Measurements from ENCODE around the gene RIMBP2. TPM values are rescaled to one million over a fixed set of nuclear protein-coding genes. Genes with fewer than 3 reads are reported as not detected.

Gene RIMBP2
- total and polyA plus RNA-seq, 4 donors, result 0.39 to 1.0 TPM; not detected in 2

DNA sequence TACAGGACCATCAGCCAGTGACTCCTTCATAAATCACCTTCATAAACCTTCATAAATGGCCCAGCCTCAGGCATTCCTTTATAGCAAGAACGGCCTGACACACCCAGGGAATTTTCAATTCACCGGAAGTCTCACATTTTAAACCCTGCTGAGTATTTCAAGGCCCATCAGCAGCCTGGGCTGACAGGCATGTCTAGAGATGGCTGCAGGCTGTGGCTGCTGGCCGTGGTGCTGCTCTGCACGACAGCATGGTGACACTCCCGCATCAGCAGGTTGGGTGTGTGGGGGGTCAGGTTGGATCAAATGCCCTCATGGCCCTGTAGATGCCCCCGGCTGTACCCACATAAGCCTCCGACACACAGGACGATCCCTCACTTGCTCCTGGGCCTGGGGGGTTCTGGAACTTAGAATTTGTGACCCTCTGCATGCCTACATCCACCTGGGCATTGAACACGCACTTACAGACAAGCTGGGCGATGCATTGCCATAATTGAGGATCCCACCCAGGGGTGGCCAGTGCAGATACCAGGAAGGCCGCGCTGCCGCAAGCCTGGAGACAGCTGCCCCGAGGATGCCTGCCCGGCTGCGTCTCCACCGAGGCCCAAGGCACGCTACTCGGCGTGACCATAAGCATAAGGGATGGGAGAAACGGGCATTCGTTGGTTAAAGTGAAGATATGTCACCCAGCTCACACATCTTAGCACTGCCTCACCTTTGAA, 254.1 kb downstream of the RIMBP2 start:
- ATAC-seq (ENCODE audit: low FRiP score), result no peak
- WGBS, 2 donors, result 81 to 85% methylated on average over 22 of the region's 22 CpGs
- H3K4me3 ChIP-seq (ENCODE audit: low read length in 2 of 2), result no peak overlapping the region
- H3K36me3 ChIP-seq (ENCODE audit: control insufficient read depth in 1 of 2, insufficient read depth in 2 of 2, low read length in 1 of 2), result no peaks in the 10 kb centered on the region
- DNase-seq, result no peak
- no peak overlapping the region for H3K27ac ChIP-seq (ENCODE audit: low read depth in 1 of 2, low read length in 2 of 2)
- no peaks in the 10 kb centered on the region for H3K4me1 ChIP-seq (ENCODE audit: control insufficient read depth in 1 of 2, insufficient read depth in 2 of 2, low read length in 2 of 2)
- intact Hi-C loops (cut with DNase I), result no loop called here
- no peaks in the 10 kb centered on the region for H3K27me3 ChIP-seq (ENCODE audit: control insufficient read depth in 1 of 2, insufficient read depth in 2 of 2, low read length in 1 of 2)
- H3K9me3 ChIP-seq (ENCODE audit: control insufficient read depth, low read length), result no peaks in the 10 kb centered on the region

DNA sequence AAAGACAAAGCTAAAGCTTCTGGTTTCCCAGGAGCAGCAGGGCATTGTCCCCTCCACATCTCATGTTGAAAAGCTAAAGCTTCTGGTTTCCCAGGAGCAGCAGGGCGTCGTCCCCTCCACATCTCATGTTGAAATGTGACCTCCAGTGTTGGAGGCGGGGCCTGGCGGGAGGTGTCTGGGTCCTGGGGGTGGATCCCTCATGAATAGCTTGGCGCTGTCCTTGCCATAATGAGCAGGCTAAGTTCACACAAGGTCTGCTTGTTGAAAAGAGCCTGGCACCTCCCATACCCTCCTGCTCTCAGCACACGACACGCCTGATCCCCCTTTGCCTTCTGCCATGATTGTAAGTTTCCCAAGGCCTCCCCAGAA, 254.7 kb downstream of the RIMBP2 start:
- intact Hi-C loops (cut with DNase I), result no loop called here
- no peak overlapping the region for H3K27ac ChIP-seq (ENCODE audit: low read depth in 1 of 2, low read length in 2 of 2)
- H3K4me3 ChIP-seq (ENCODE audit: low read length in 2 of 2), result no peak overlapping the region
- no peaks in the 10 kb centered on the region for H3K4me1 ChIP-seq (ENCODE audit: control insufficient read depth in 1 of 2, insufficient read depth in 2 of 2, low read length in 2 of 2)
- ATAC-seq (ENCODE audit: low FRiP score), result no peak
- 64 to 66% methylated on average over 7 of the region's 7 CpGs for WGBS, 2 donors
- DNase-seq, result no peak
- H3K9me3 ChIP-seq (ENCODE audit: control insufficient read depth, low read length), result no peaks in the 10 kb centered on the region
- no peaks in the 10 kb centered on the region for H3K27me3 ChIP-seq (ENCODE audit: control insufficient read depth in 1 of 2, insufficient read depth in 2 of 2, low read length in 1 of 2)
- H3K36me3 ChIP-seq (ENCODE audit: control insufficient read depth in 1 of 2, insufficient read depth in 2 of 2, low read length in 1 of 2), result no peaks in the 10 kb centered on the region

DNA sequence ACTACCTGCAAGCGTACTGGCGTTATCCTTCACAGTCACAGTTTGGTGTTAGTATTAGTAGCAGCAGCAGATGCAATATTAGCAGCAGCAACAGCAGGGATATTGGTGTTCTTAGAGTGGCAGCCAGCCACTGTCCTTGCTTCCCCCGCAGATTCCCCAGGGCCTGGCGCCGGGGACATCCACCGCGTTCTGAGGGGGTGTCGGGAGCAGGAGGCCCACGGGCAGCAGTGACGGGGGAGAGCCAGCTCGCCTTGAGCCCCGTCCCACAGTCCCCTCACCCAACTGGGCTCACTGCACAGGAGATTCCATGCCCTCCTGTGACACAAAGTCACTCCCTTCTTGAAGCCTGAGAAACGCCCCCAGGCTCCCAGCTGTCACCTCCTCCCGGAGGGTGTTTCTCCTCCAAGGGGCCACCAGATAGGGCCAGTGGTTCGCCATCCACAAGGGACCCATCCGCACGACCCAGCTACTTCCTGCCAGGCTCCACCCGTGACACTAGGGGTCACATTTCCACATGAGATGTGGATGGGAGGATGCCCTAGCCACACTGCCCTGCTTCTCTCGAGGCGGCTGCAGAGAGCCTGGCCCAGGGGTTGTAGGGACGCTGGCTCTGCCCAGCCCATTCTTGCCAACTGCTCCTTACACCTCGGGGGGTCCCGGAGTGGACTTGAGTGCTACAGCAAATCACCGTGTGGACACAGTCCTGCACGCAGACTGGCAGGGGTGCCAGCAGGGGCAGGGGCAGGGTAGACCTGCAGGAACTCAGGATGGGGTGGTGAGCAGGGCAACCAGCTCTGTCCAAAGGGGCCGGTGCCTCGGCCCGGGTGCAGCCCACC, 255.3 kb downstream of the RIMBP2 start:
- Histone ChIP-seq H3K27ac (ENCODE audit: low read depth in 1 of 2, low read length in 2 of 2) (no peak overlapping the region), H3K4me1 (ENCODE audit: control insufficient read depth in 1 of 2, insufficient read depth in 2 of 2, low read length in 2 of 2) (no peaks in the 10 kb centered on the region), H3K36me3 (ENCODE audit: control insufficient read depth in 1 of 2, insufficient read depth in 2 of 2, low read length in 1 of 2) (no peaks in the 10 kb centered on the region), H3K27me3 (ENCODE audit: control insufficient read depth in 1 of 2, insufficient read depth in 2 of 2, low read length in 1 of 2) (no peaks in the 10 kb centered on the region), H3K9me3 (ENCODE audit: control insufficient read depth, low read length) (no peaks in the 10 kb centered on the region), H3K4me3 (ENCODE audit: low read length in 2 of 2) (no peak overlapping the region)
- intact Hi-C loops (cut with DNase I), result no loop called here
- 76 to 79% methylated on average over 27 to 28 of the region's 28 CpGs for WGBS, 2 donors
- no peak for DNase-seq
- no peak for ATAC-seq (ENCODE audit: low FRiP score)

DNA sequence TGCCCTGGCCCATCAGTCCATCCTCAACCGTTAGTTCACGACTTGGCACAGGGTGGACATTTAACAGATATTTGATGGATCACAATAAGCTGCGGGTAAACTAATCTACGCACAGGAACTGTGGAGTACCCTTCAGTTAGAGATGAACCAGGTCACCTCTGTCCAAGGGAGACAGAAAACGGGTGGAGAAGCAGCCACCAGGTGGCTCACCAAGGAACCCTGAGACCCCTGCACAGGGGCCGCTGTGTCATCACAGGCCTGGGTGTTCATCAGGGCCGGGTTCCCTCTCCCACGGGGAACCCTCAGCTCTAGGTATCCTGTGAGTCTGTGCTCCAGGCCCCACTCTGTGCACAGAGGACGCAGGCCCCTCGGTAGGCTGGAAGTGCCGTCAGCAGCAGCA, 256.2 kb downstream of the RIMBP2 start:
- Histone ChIP-seq H3K9me3 (ENCODE audit: control insufficient read depth, low read length) (no peaks in the 10 kb centered on the region), H3K4me3 (ENCODE audit: low read length in 2 of 2) (no peak overlapping the region), H3K36me3 (ENCODE audit: control insufficient read depth in 1 of 2, insufficient read depth in 2 of 2, low read length in 1 of 2) (no peaks in the 10 kb centered on the region), H3K4me1 (ENCODE audit: control insufficient read depth in 1 of 2, insufficient read depth in 2 of 2, low read length in 2 of 2) (no peaks in the 10 kb centered on the region), H3K27ac (ENCODE audit: low read depth in 1 of 2, low read length in 2 of 2) (no peak overlapping the region), H3K27me3 (ENCODE audit: control insufficient read depth in 1 of 2, insufficient read depth in 2 of 2, low read length in 1 of 2) (no peaks in the 10 kb centered on the region)
- no peak for ATAC-seq (ENCODE audit: low FRiP score)
- 69 to 71% methylated on average over 11 of the region's 11 CpGs for WGBS, 2 donors
- DNase-seq, result no peak
- intact Hi-C loops (cut with DNase I), result no loop called here

DNA sequence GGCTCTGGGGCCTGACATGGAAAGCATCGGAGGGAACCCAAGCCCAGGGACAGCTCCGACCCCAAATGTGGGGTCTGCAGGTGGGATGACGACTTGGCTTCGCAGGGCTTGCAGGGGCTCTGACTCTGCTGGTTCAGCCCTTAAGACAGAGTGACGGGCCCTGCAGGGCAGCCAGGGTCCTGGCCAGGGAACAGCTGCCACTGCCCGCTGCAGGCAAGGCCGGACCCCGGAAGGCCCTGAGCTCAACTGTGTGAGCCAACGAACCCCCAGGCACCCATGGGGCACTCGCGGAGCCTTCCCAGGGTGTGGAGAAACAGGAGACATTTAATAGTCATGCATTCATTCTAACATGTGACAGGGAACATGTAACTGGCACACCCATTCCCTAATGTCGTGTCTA, 257.8 kb downstream of the RIMBP2 start:
- no peaks in the 10 kb centered on the region for H3K4me1 ChIP-seq (ENCODE audit: control insufficient read depth in 1 of 2, insufficient read depth in 2 of 2, low read length in 2 of 2)
- DNase-seq (no peak), ATAC-seq (ENCODE audit: low FRiP score) (no peak)
- no peaks in the 10 kb centered on the region for H3K9me3 ChIP-seq (ENCODE audit: control insufficient read depth, low read length)
- H3K36me3 ChIP-seq (ENCODE audit: control insufficient read depth in 1 of 2, insufficient read depth in 2 of 2, low read length in 1 of 2), result no peaks in the 10 kb centered on the region
- H3K4me3 ChIP-seq (ENCODE audit: low read length in 2 of 2), result no peak overlapping the region
- H3K27me3 ChIP-seq (ENCODE audit: control insufficient read depth in 1 of 2, insufficient read depth in 2 of 2, low read length in 1 of 2), result no peaks in the 10 kb centered on the region
- no peak overlapping the region for H3K27ac ChIP-seq (ENCODE audit: low read depth in 1 of 2, low read length in 2 of 2)
- WGBS, 2 donors, result 73 to 79% methylated on average over 12 of the region's 12 CpGs
- intact Hi-C loops (cut with DNase I), result no loop called here

DNA sequence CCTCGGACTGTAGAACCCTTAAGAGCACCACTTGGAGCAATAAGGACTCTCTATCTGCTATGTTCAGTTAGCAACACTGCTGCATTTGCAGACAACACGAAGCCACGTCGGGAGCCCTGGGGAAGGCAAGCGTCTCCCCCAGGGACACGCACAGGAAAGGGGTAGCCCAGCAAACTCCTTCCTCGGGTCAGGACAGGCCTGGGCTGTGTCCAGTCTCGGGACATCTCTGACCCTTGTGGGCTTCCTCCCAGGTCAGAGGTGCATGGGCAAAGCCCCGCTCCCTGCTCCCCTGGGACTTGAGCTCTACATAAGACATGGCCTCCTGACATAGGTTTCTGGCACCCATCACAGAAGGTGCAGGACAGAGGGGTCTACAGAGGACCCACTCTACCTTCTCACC, 258.9 kb downstream of the RIMBP2 start:
- Histone ChIP-seq H3K36me3 (ENCODE audit: control insufficient read depth in 1 of 2, insufficient read depth in 2 of 2, low read length in 1 of 2) (no peaks in the 10 kb centered on the region), H3K4me3 (ENCODE audit: low read length in 2 of 2) (no peak overlapping the region), H3K27ac (ENCODE audit: low read depth in 1 of 2, low read length in 2 of 2) (no peak overlapping the region), H3K9me3 (ENCODE audit: control insufficient read depth, low read length) (no peaks in the 10 kb centered on the region), H3K4me1 (ENCODE audit: control insufficient read depth in 1 of 2, insufficient read depth in 2 of 2, low read length in 2 of 2) (no peaks in the 10 kb centered on the region), H3K27me3 (ENCODE audit: control insufficient read depth in 1 of 2, insufficient read depth in 2 of 2, low read length in 1 of 2) (no peaks in the 10 kb centered on the region)
- intact Hi-C loops (cut with DNase I), result no loop called here
- no peak for ATAC-seq (ENCODE audit: low FRiP score)
- 74 to 76% methylated on average over 9 of the region's 9 CpGs for WGBS, 2 donors
- DNase-seq, result no peak

DNA sequence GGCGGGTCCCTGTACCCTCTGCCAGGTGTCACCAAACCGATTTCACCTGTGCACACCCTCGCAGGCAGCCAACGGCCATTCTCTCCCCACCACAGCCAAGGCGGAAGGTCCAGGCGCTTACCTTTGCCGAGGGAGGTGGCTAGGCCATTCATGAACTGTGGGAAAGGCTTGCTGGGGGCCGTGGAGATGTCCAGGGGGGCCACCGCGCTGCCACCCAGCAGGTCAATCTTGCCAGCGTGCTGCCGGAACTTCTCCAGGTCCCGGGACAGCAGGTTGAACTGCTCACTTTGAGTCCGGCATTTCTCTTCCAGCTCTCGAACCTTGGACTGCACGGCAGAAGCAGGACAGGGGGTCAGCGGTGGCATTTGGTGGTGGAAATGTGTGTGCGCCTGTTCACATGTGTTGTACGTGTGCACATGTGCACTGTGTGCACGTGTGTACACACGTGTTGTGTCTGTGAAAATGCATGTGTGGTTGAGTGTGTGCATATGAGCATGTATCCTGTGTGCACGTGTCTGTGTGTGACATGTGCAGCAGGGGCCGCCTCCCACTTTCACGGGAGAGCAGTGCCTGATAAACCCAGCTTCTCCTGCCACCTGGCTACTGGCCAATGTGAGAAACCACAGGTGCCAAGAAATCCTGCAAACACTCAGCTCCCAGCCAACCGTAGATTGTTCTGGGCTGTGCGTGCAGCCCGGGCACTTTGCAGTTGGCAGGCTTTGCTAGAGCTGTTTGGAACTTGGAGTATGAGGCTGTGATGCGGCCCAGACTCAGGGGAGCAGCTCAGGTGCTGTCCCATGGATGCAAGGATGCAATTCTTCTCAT, 259.5 kb downstream of the RIMBP2 start:
- no peaks in the 10 kb centered on the region for H3K9me3 ChIP-seq (ENCODE audit: control insufficient read depth, low read length)
- WGBS, 2 donors, result 61 to 63% methylated on average over 28 of the region's 28 CpGs
- no peaks in the 10 kb centered on the region for H3K27me3 ChIP-seq (ENCODE audit: control insufficient read depth in 1 of 2, insufficient read depth in 2 of 2, low read length in 1 of 2)
- no peak overlapping the region for H3K4me3 ChIP-seq (ENCODE audit: low read length in 2 of 2)
- DNase-seq (no peak), ATAC-seq (ENCODE audit: low FRiP score) (no peak)
- intact Hi-C loops (cut with DNase I), result no loop called here
- H3K36me3 ChIP-seq (ENCODE audit: control insufficient read depth in 1 of 2, insufficient read depth in 2 of 2, low read length in 1 of 2), result no peaks in the 10 kb centered on the region
- no peak overlapping the region for H3K27ac ChIP-seq (ENCODE audit: low read depth in 1 of 2, low read length in 2 of 2)
- H3K4me1 ChIP-seq (ENCODE audit: control insufficient read depth in 1 of 2, insufficient read depth in 2 of 2, low read length in 2 of 2), result no peaks in the 10 kb centered on the region

DNA sequence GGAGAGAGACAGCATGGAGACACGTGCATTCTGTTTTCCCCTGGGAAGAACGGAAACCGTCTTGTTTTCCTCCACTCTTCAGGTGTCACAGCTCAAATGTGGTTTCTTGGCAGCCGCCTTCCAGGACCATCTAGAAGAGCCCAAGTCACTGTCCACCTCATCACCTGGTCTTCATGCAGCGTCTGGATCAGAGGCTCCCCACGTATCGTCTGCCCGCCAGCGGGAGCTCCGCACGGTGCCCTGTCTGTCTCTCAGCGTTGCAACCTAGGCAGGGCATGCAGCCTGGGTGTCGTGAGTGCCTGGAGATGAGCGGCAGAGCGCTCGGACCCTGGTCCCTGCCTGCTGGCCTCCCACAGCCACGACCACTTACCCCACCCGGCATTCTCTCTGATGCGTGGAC, 260.9 kb downstream of the RIMBP2 start:
- 75 to 80% methylated on average over 19 of the region's 19 CpGs for WGBS, 2 donors
- Histone ChIP-seq H3K4me1 (ENCODE audit: control insufficient read depth in 1 of 2, insufficient read depth in 2 of 2, low read length in 2 of 2) (no peaks in the 10 kb centered on the region), H3K9me3 (ENCODE audit: control insufficient read depth, low read length) (no peaks in the 10 kb centered on the region), H3K36me3 (ENCODE audit: control insufficient read depth in 1 of 2, insufficient read depth in 2 of 2, low read length in 1 of 2) (no peaks in the 10 kb centered on the region), H3K27ac (ENCODE audit: low read depth in 1 of 2, low read length in 2 of 2) (no peak overlapping the region), H3K27me3 (ENCODE audit: control insufficient read depth in 1 of 2, insufficient read depth in 2 of 2, low read length in 1 of 2) (no peaks in the 10 kb centered on the region), H3K4me3 (ENCODE audit: low read length in 2 of 2) (no peak overlapping the region)
- intact Hi-C loops (cut with DNase I), result no loop called here
- DNase-seq, result no peak
- ATAC-seq (ENCODE audit: low FRiP score), result no peak
